ENCODE results near the gene TMEM255B.
"Not testable (repeated sequence)": the region's sequence is repeated elsewhere in the genome, so short reads cannot be mapped to it uniquely, and the experiment has no call there.

Gene TMEM255B

GRCh38 chr13:113758651-113759524 is at the start of gene TMEM255B:
Gene TMEM255B (plus strand): TSS chr13:113759226. CDS start chr13:113759270, 44 bp downstream.
- TF ChIP-seq POLR2A (IDR thresholded peaks at IDR 0.05; ENCODE audit: low read length) (no peak), GATA1 (IDR thresholded peaks at IDR 0.05; ENCODE audit: low read depth, low read length) (no peak)
- peak; percentile 52 to 63 for DNase-seq

GRCh38 chr13:113722921-113723320 is 36.1 kb upstream of the TMEM255B start:
- TF ChIP-seq GATA1 (IDR thresholded peaks at IDR 0.05; ENCODE audit: low read depth, low read length) (no peak), POLR2A (IDR thresholded peaks at IDR 0.05; ENCODE audit: low read length) (no peak)
- peak in 1 of 2 experiments; percentile 50 for DNase-seq

DNA sequence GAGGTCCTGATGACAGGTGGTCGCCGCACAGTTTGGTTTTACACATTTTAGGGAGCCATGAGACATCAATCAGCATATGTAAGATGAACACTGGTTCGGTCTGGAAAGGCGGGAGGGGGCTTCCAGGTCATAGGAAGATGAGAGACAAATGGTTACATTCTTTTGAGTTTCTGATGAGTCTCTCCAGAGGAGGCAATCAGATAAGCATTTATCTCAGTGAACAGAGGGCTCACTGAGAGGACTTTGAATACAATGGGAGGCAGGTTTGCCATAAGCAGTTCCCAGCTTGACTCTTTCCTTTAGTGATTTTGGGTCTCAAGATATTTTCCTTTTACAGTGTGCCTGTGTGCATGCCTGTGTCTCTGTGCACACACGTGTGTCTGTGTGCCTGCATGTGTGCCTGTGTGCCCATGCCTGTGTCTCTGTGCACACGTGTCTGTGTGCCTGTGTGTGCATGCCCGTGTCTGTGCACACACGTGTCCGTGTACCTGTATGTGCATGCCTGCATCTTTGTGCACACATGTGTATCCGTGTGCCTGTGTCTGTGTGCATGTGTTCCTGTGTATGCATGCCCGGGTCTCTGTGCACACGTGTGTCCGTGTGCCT is 35.5 kb upstream of the TMEM255B start:
- peak; percentile 41 to 73 for DNase-seq
- TF ChIP-seq POLR2A (IDR thresholded peaks at IDR 0.05; ENCODE audit: low read length) = no peak
- TF ChIP-seq GATA1 (IDR thresholded peaks at IDR 0.05; ENCODE audit: low read depth, low read length) = peak; percentile 44

- TF ChIP-seq GATA1 (IDR thresholded peaks at IDR 0.05; ENCODE audit: low read depth, low read length) (no peak), POLR2A (IDR thresholded peaks at IDR 0.05; ENCODE audit: low read length) (no peak)
- DNase-seq = no peak
These were observed 34.8 kb upstream of the TMEM255B start for GRCh38 chr13:113724016-113724758.

- peak; percentile 65 to 77 for DNase-seq
- TF ChIP-seq POLR2A (IDR thresholded peaks at IDR 0.05; ENCODE audit: low read length) (no peak), GATA1 (IDR thresholded peaks at IDR 0.05; ENCODE audit: low read depth, low read length) (no peak)
These were observed 34.2 kb upstream of the TMEM255B start for GRCh38 chr13:113724780-113725315.

- DNase-seq = not testable (repeated sequence)
These were observed 33.5 kb upstream of the TMEM255B start for GRCh38 chr13:113725329-113726105.

GRCh38 chr13:113726106-113726821 is 32.8 kb upstream of the TMEM255B start:
- DNase-seq = peak in 1 of 2 experiments; percentile 23

GRCh38 chr13:113726961-113727411 is 32.0 kb upstream of the TMEM255B start:
- DNase-seq = no peak
- TF ChIP-seq POLR2A (IDR thresholded peaks at IDR 0.05; ENCODE audit: low read length) (no peak), GATA1 (IDR thresholded peaks at IDR 0.05; ENCODE audit: low read depth, low read length) (no peak)

DNA sequence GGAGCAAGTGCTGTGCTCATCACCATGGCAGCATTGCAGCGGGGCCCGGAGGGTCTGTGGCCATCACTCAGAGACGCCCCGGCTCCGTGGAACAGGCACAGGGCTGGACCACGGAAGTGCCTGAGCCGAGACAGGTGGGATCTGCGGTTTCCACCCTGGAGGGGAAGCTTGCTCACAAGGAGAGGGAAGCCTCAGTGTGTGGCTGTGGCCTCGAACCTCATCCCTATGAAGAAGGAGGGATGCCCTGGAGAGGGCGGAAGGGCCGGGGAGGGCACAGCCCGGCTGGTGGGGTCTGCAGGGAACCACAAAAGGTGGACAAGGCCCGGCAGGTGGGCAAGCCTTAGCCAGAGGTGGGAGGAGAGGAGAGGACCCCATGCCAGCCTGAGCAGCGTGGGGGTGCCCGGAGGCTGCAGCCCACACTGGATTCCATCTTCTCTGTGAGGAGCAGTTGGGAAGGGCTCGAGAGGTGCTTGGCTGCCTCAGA is 30.4 kb upstream of the TMEM255B start:
- TF ChIP-seq POLR2A (IDR thresholded peaks at IDR 0.05; ENCODE audit: low read length) = no peak
- no peak for DNase-seq

DNA sequence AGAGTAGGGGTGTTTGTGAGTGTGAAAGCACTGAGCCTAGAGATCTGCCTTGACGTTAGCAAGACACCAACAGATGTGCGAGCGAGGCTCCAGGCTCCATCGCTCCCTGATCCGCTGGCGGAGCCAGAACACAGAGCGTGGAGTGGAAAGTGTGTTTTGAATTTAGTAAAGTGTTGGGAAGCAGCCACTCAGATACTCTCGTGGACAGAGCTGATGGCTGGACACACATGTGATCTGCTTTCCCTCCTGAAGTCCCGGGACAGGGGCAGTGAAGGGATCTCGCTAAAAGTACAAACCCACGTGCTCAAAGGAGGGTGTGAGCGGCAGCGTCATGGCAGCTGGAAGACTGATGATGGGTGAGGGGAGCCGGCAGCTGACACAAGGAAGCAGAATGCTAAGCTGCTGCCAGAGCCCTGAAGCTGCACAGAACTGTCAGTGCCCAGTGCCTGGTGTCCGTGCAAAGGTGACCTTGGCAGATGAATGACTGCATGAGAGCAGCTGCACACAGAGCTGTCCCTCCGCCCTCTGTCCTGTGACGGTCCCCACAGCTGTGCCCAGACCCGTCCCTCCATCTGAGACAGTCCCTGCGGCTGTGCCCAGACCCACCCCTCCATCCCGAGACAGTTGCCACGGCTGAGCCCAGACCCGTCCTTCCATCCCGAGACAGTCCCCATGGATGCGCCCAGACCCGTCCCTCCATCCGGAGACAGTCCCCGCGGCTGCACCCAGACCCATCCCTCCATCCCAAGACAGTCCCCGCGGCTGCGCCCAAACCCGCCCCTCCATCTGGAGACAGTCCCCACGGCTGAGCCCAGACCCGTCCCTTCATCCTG is 29.6 kb upstream of the TMEM255B start:
- DNase-seq = no peak
- TF ChIP-seq POLR2A (IDR thresholded peaks at IDR 0.05; ENCODE audit: low read length) (no peak), GATA1 (IDR thresholded peaks at IDR 0.05; ENCODE audit: low read depth, low read length) (no peak)

- TF ChIP-seq GATA1 (IDR thresholded peaks at IDR 0.05; ENCODE audit: low read depth, low read length) (no peak), POLR2A (IDR thresholded peaks at IDR 0.05; ENCODE audit: low read length) (no peak)
- no peak for DNase-seq
These were observed 28.8 kb upstream of the TMEM255B start for GRCh38 chr13:113730258-113730691.

GRCh38 chr13:113730831-113731191 is 28.2 kb upstream of the TMEM255B start:
- TF ChIP-seq GATA1 (IDR thresholded peaks at IDR 0.05; ENCODE audit: low read depth, low read length) = no peak
- no peak for TF ChIP-seq POLR2A (IDR thresholded peaks at IDR 0.05; ENCODE audit: low read length)
- DNase-seq = no peak
